Panc1 (cell line): Measurements from ENCODE around the gene PLCG2. TPM values are rescaled to one million over a fixed set of nuclear protein-coding genes. Genes with fewer than 3 reads are reported as not detected.

Experiments used
- ATAC-seq: fragments of 200-7000 bp; cut with Tn5 transposase; 2 replicates; pipeline ENCODE4 v1.9.1; 2020; ENCODE audit warnings: mild to moderate bottlenecking, moderate library complexity
- BruUV-seq: library from RNA; stranded (reverse); fragments of 400-500 nt; replicated peaks from 2 replicates; lab custom pipeline; 2021; lab: Mats Ljungman, UMichigan
- CTCF ChIA-PET: fragments of 300-600 bp; sonication (Branson Sonifier 250); formaldehyde crosslinking; loops from one replicate; lab custom pipeline; 2022; ENCODE audit warnings: antibody characterized with exemption; lab: Charles Lee
- POLR2A ChIA-PET: fragments of 300-600 bp; sonication (Branson Sonifier 250); formaldehyde crosslinking; loops from one replicate; lab custom pipeline; 2022; ENCODE audit warnings: antibody characterized with exemption; lab: Charles Lee
- DNase-seq: peaks from one replicate; pipeline ENCODE4 v3.0.0-alpha.2; 2010; ENCODE audit warnings: low read depth, low spot score
- H3K27ac ChIP-seq: 2 replicates; pipeline ENCODE4 v1.5.1; 2011; ENCODE audit warnings: mild to moderate bottlenecking, low read length, inconsistent platforms
- H3K27me3 ChIP-seq: fragments of 200-500 bp; sonication (Bioruptor generic); 2 replicates; pipeline ENCODE4 v1.6.0; 2014; ENCODE audit warnings: low read length, inconsistent platforms; ENCODE audit not compliant: control insufficient read depth, insufficient read depth
- H3K36me3 ChIP-seq: fragments of 200-500 bp; sonication (Bioruptor generic); 2 replicates; pipeline ENCODE4 v1.5.1; 2014; ENCODE audit warnings: inconsistent platforms, mild to moderate bottlenecking, low read length, moderate library complexity; ENCODE audit not compliant: control insufficient read depth, insufficient read depth
- H3K4me1 ChIP-seq: 2 replicates; pipeline ENCODE4 v1.5.1; 2011; ENCODE audit warnings: inconsistent platforms, mild to moderate bottlenecking, low read length, moderate library complexity; ENCODE audit not compliant: control insufficient read depth, insufficient read depth
- H3K4me3 ChIP-seq, 2 experiments: 2 replicates each; pipeline ENCODE4 v1.5.1; 2011 to 2012; ENCODE audit warnings: low read depth in 2 of 2, low read length in 2 of 2, mild to moderate bottlenecking in 2 of 2, inconsistent platforms in 1 of 2, moderate library complexity in 1 of 2
- H3K9me3 ChIP-seq: fragments of 200-500 bp; sonication (Bioruptor generic); 2 replicates; pipeline ENCODE4 v1.5.1; 2014; ENCODE audit warnings: low read depth, mild to moderate bottlenecking, inconsistent platforms, low read length, moderate library complexity; ENCODE audit not compliant: control insufficient read depth, insufficient read depth
- POLR2AphosphoS5 ChIP-seq: IDR thresholded peaks from 2 replicates; pipeline ENCODE4 v1.6.1; 2012; ENCODE audit warnings: mild to moderate bottlenecking, low read depth, low read length, moderate library complexity
- REST ChIP-seq, 2 experiments: IDR thresholded peaks; 2 replicates each; pipeline ENCODE4 v1.6.1; 2011 to 2012; ENCODE audit warnings: low read depth in 2 of 2, control low read depth in 1 of 2, low read length in 1 of 2, mild to moderate bottlenecking in 1 of 2, moderate library complexity in 1 of 2; ENCODE audit not compliant: insufficient read depth in 1 of 2
- SIN3A ChIP-seq: IDR thresholded peaks from 2 replicates; pipeline ENCODE4 v1.6.1; 2012; ENCODE audit warnings: low read depth, mild to moderate bottlenecking, low read length, moderate library complexity, borderline replicate concordance; ENCODE audit not compliant: insufficient read depth
- TCF7L2 ChIP-seq: IDR thresholded peaks from 2 replicates; pipeline ENCODE4 v1.6.1; 2011; ENCODE audit warnings: mild to moderate bottlenecking, low read depth, low read length, inconsistent platforms
- in situ Hi-C: cut with HindIII; loops from 2 replicates; pipeline ENCODE4 v1.10.0; 2016; ENCODE audit warnings: low sequenced_read_pairs, low pct_unique_long_range_greater_than_20kb
- intact Hi-C: fragments of 100-400 bp; cut with micrococcal nuclease; formaldehyde crosslinking; loops from one replicate; pipeline ENCODE4 v1.10.0; 2022; ENCODE audit not compliant: unreplicated experiment
- total RNA-seq: library from RNA; stranded (reverse); gene quantifications from one replicate; pipeline ENCODE4 v1.2.1, GENCODE V29; 2021; ENCODE audit not compliant: unreplicated experiment
- TF ChIP-seq, protein P1 (sequence below): fragments of 450-650 bp; IDR thresholded peaks from 2 replicates; pipeline ENCODE4 v1.5.1; 2017; ENCODE audit warnings: mild to moderate bottlenecking

The PLCG2 gene
- total RNA-seq, 1 experiment from 2014 or later, result 10.8 TPM

GRCh38 chr16:81912395-81912794 is 133.3 kb downstream of the PLCG2 start:
- TF ChIP-seq, protein P1, sequence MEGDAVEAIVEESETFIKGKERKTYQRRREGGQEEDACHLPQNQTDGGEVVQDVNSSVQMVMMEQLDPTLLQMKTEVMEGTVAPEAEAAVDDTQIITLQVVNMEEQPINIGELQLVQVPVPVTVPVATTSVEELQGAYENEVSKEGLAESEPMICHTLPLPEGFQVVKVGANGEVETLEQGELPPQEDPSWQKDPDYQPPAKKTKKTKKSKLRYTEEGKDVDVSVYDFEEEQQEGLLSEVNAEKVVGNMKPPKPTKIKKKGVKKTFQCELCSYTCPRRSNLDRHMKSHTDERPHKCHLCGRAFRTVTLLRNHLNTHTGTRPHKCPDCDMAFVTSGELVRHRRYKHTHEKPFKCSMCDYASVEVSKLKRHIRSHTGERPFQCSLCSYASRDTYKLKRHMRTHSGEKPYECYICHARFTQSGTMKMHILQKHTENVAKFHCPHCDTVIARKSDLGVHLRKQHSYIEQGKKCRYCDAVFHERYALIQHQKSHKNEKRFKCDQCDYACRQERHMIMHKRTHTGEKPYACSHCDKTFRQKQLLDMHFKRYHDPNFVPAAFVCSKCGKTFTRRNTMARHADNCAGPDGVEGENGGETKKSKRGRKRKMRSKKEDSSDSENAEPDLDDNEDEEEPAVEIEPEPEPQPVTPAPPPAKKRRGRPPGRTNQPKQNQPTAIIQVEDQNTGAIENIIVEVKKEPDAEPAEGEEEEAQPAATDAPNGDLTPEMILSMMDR, result no peak
- POLR2A ChIA-PET, result no interaction called here
- no TSS peak for BruUV-seq
- Histone ChIP-seq H3K9me3 (no peaks in the 10 kb centered on the region), H3K4me1 (no peaks in the 10 kb centered on the region), H3K36me3 (no peaks in the 10 kb centered on the region), H3K4me3 (no peak overlapping the region), H3K27me3 (no peaks in the 10 kb centered on the region), H3K27ac (no peak overlapping the region)
- intact Hi-C loops, result no loop called here
- CTCF ChIA-PET, result no interaction called here
- DNase-seq, result no peak
- no peak for ATAC-seq
- in situ Hi-C loops, result no loop called here

DNA sequence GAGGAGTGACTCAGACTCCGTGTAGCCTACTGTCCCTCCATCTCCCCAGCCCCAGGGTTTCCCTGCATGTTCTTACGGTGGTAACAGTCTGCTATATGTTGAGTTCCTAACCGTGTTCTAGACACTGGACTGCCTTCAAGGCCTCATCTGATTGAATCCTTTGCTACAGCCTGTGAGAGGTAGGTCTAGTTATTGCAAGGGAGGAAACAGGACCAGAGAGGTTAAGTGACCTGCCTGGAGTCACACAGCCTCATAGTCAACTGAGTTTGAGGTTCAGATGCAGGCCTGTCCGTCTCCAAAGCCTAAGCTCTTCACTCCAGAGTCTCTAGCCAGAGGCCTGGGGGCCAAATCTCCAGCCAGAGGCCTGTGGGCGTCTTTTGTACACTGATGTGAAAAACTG is 134.1 kb downstream of the PLCG2 start:
- POLR2A ChIA-PET, result no interaction called here
- CTCF ChIA-PET, result no interaction called here
- BruUV-seq, result no TSS peak

More for the DNA sequence above, 134.1 kb downstream of the PLCG2 start:
- Histone ChIP-seq H3K27me3 (no peaks in the 10 kb centered on the region), H3K9me3 (no peaks in the 10 kb centered on the region), H3K4me3 (no peak overlapping the region), H3K36me3 (no peaks in the 10 kb centered on the region), H3K27ac (no peak overlapping the region), H3K4me1 (no peaks in the 10 kb centered on the region)
- TF ChIP-seq SIN3A (no peak), POLR2AphosphoS5 (no peak), REST (IDR thresholded peaks at IDR 0.05; ENCODE audit: insufficient read depth in 1 of 2, low read depth in 2 of 2, low read length in 1 of 2) (no peak), TCF7L2 (no peak)
- TF ChIP-seq, protein P1, result no peak
- ATAC-seq, result no peak
- in situ Hi-C loops (no loop called here), intact Hi-C loops (no loop called here)
- no peak for DNase-seq
